Activated naive CD4-positive, alpha-beta T cell treated with anti-CD3 and anti-CD28 coated beads, Interleukin-2, amount 50 U/mL, for 72 hours (primary cell): ENCODE data around the gene POLD4. TPM values are rescaled to one million over a fixed set of nuclear protein-coding genes. Genes with fewer than 3 reads are reported as not detected.
"Not testable (repeated sequence)": the region's sequence is repeated elsewhere in the genome, so short reads cannot be mapped to it uniquely, and the experiment has no call there.

ENCODE experiments used
- ATAC-seq, 2 donors: fragments of 150-1000 bp; cut with Tn5 transposase; 2 replicates each; pipeline ENCODE4 v1.10.0; 2021; ENCODE audit warnings: mild to moderate bottlenecking in 2 of 2, moderate library complexity in 2 of 2
- DNase-seq, 2 donors: peaks; one replicate each; pipeline ENCODE4 v3.0.0; 2021 to 2022; ENCODE audit warnings: low spot score in 2 of 2
- H3K27ac Mint-ChIP-seq, 2 donors: one replicate each; pipeline ENCODE4 v1.8.0; 2022; ENCODE audit warnings: mild to moderate bottlenecking in 2 of 2, mixed read lengths in 2 of 2
- H3K36me3 Mint-ChIP-seq, 2 donors: one replicate each; pipeline ENCODE4 v1.8.0; 2022; ENCODE audit warnings: mixed read lengths in 2 of 2
- H3K9me3 Mint-ChIP-seq, 2 donors: one replicate each; pipeline ENCODE4 v1.8.0; 2022; ENCODE audit warnings: mixed read lengths in 2 of 2
- total RNA-seq, 2 donors: library from RNA; stranded (reverse); gene quantifications; one replicate each; pipeline ENCODE4 v1.2.3, GENCODE V29; 2022

Gene POLD4
- total RNA-seq, result 10 to 100 TPM; 49.9 to 57.2 TPM

- DNase-seq (peak; percentile 97 to 98), ATAC-seq (peak; percentile 89 to 94)
- Mint-ChIP-seq H3K9me3 (no peaks in the 10 kb centered on the region), H3K27ac (peak within 1 kb of the TSS; percentile 90 to 94), H3K36me3 (no peaks in the 10 kb centered on the region)
Observed at GRCh38 chr11:67353317-67354074, at the start of gene POLD4. Gene POLD4, minus strand, starts transcription at chr11:67353546. Its CDS starts 147 bp downstream, at chr11:67353399.

DNA sequence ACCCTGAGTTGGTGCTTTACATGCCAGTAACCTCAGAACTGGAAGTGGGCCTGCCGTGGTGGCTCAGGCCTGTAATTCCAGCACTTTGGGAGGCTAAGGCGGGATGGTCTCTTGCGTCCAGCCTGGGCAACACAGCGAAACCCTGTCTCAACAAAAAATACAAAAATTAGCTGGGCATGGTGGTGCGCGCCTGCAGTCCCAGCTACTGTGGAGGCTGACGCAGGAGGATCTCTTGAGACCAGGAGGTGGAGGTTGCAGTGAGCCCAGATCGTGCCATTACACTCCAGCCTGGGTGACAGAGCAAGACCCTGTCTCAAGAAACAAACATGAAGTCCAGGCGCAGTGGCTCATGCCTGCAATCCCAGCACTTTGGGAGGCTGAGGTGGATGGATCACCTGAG, 49.7 kb upstream of the POLD4 start:
- DNase-seq, ATAC-seq, H3K9me3 Mint-ChIP-seq: not testable (repeated sequence)
- Mint-ChIP-seq H3K36me3 (peaks cover 30 to 41% of the 10 kb centered on the region in 2 donors), H3K27ac (peak overlapping the region; percentile 50 to 85)

DNA sequence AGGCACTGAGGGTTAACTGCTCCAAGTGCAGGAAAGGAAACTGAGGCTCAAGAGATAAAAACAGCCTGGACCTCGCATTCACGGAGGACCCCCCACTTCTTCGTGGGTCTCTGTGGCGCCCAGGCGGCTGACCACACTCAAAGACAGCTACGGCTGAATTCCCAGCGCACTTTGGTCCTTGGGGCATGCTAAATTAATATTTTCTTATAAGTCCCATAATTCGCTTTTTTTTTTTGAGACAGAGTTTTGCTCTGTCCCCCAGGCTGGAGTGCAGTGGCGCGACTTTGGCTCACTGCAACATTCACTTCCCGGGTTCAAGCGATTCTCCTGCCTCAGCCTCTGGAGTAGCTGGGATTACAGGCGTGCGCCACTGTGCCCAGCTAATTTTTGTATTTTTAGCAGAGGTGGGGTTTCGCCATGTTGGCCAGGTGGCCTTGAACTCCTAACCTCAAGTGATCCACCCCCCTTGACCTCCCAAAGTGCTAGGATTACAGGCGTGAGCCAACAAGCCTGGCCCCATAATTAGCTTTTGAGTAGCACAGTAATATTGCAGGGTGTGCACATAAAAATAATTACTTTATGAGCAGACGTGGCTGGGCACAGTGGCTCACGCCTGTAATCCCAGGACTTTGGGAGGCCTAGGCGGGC, 49.0 kb upstream of the POLD4 start:
- Mint-ChIP-seq H3K27ac (peak overlapping the region; percentile 63 to 74), H3K36me3 (peaks cover 27 to 44% of the 10 kb centered on the region in 2 donors)
- not testable (repeated sequence) for ATAC-seq, H3K9me3 Mint-ChIP-seq, DNase-seq

- peaks cover 22 to 43% of the 10 kb centered on the region in 2 donors for H3K36me3 Mint-ChIP-seq
- DNase-seq (peak; percentile 93 to 94), ATAC-seq (peak; percentile 73 to 81)
- no peaks in the 10 kb centered on the region for H3K9me3 Mint-ChIP-seq
- peak within 1 kb of the TSS; percentile 79 to 92 for H3K27ac Mint-ChIP-seq
Observed at GRCh38 chr11:67401495-67402191, 48.3 kb upstream of the POLD4 start, which contains the start of gene PPP1CA. Gene PPP1CA, minus strand, starts transcription at chr11:67401858. Its CDS starts 76 bp downstream, at chr11:67401782.

DNA sequence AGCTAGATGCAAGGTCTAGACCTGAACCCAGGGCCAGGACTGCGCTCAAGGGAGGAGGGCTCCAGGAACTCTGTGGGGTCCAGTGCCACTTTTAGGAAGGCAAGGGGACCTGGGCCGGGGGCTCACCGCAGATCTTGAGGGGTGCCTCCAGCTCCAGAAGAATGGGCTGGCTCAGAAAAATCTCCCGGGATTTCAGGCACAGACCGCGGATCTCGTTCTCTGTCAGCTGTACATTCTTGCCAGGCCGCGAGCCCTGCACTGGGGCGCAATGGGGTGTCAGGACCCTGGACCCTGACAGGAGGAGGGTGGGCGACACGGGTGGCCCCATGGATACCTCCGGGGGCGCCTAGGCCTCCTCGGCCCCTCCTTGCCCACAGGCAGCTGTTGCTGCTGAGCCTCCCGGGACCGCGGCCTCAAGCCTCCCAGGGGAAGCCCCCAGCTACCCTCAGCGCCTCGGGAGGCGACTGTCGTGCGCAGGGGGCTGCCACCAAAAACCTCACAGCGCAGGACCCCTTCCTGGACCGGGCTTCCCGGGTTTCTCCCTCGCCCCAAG, 47.7 kb upstream of the POLD4 start:
- Mint-ChIP-seq H3K27ac (peak overlapping the region; percentile 79 to 92), H3K9me3 (no peaks in the 10 kb centered on the region), H3K36me3 (peaks cover 22 to 41% of the 10 kb centered on the region in 2 donors)
- DNase-seq (no peak), ATAC-seq (peak in 1 of 2 donors; percentile 3)

DNA sequence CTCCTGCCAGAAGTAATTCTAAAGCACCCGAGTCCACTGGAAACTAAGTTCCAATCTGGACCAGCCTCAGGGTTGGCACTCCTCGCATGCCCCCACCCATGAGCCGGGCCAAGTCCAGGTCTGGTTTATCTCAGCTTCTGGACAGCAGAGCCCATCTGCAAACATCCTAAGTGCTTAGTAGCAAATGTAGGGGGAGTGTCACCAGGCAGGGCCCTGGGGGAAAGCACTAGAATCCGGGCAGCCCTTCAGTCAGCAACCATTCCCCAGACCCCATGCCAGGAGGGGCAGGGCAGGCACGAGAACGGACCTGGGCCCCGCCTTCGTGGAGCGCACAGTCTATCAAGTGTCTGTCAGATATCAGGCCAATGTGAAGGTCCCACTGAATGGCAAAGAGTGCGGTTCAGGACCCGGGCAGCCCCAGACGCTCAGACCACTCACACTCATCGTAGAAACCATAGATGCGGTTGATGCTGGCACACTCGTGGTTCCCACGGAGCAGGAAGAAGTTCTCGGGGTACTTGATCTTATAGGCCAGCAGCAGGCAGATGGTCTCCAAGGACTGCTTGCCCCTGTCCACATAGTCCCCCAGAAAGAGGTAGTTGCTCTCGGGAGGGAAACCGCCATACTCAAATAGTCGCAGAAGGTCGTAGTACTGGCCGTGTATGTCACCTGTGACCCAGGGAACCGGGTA, 47.0 kb upstream of the POLD4 start:
- H3K36me3 Mint-ChIP-seq, result peaks cover 20 to 35% of the 10 kb centered on the region in 2 donors

DNA sequence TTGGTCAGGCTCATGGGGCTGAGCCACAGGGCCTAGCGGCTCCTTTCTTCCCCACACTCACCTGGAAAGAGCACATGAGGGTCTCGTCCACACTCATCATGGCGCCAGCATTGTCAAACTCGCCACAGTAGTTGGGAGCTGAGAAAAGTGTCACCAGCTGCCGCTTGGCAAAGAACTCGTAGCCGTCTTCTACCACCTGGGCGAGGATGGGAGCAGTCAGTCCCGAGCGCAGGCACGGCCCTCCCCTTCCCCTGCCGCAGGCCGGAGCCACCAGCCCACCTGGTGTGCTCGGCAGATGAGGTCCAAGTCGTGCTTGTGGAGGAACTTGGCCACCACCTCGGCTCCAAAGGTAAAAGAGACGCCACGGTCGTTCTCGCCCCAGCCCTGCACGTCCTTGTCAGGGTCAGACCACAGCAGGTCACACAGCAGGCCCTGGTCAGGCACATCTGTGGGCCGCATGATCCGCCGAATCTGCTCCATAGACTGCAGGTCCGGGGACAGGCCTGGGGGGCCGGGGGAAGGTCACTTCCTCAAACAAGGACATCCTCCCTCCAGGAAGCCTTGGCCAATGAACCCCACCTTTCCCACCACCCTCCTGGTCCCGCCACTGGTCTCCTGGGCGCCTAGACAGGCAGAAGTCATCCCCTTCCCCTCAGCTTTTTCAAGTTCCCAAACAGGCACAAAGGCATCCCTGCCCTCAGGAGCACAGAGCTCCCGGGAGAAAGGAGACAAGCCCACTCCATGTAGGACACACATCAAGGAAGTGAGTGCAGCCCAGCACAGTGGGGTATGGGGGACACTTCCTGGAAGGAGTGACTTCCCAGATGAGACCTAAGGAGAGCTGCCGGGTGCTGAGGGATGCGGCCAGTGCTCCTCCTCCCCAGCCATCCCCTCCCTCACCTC, 45.6 kb upstream of the POLD4 start:
- peaks cover 13 to 22% of the 10 kb centered on the region in 2 donors for H3K36me3 Mint-ChIP-seq
- no peaks in the 10 kb centered on the region for H3K9me3 Mint-ChIP-seq
- H3K27ac Mint-ChIP-seq, result peak overlapping the region in 1 of 2 donors; percentile 72
- ATAC-seq, result no peak
- DNase-seq, result peak in 1 of 2 donors; percentile 55

More for the DNA sequence above, 47.0 kb upstream of the POLD4 start:
- peak in 1 of 2 donors; percentile 1 for ATAC-seq
- DNase-seq, result peak in 1 of 2 donors; percentile 67
- peak overlapping the region; percentile 79 to 92 for H3K27ac Mint-ChIP-seq
- H3K9me3 Mint-ChIP-seq, result no peaks in the 10 kb centered on the region

- ATAC-seq, result no peak
- DNase-seq, result peak in 1 of 2 donors; percentile 53
Observed at GRCh38 chr11:67397986-67398660, 44.8 kb upstream of the POLD4 start.

GRCh38 chr11:67397536-67397935, 44.2 kb upstream of the POLD4 start:
- Mint-ChIP-seq H3K27ac (peak overlapping the region; percentile 38 to 81), H3K36me3 (peaks cover 19 to 22% of the 10 kb centered on the region in 2 donors), H3K9me3 (no peaks in the 10 kb centered on the region)
- DNase-seq (peak in 1 of 2 donors; percentile 57), ATAC-seq (no peak)

More at GRCh38 chr11:67397986-67398660, 44.8 kb upstream of the POLD4 start:
- peaks cover 19 to 22% of the 10 kb centered on the region in 2 donors for H3K36me3 Mint-ChIP-seq
- peak overlapping the region; percentile 38 to 81 for H3K27ac Mint-ChIP-seq
- no peaks in the 10 kb centered on the region for H3K9me3 Mint-ChIP-seq

DNA sequence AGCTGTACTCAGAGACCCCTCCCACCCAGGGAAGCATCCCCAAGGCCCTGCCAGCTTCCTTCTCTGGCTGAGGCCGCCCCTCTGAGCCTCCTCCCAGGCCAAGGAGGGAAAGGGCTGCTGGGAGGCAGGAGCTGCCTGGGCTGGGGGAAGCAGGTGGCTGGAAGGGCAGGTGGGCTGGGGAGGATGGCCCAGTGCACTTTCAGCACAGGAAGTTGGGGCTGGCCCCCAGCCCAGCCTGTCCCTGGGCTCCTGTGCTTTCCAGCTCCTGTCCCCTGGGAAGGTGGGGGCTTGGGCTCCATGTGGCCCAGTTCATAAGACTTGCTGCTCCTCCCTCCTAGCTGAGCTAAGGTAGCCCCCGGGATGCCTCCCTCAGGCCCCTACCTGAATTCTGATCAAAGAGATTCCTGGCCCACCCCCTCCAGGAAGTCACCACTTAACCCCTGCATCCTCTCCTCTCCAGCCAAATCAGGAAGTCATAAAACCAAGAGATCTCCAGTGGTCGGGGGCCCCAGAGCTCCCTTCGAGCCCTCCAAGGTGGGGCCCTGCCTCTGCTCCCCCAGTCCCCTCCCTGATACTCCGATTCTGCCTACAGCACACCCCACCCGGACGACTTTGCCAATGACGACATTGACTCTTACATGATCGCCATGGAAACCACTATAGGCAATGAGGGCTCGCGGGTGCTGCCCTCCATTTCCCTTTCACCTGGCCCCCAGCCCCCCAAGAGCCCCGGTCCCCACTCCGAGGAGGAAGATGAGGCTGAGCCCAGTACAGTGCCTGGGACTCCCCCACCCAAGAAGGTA, 43.4 kb upstream of the POLD4 start:
- H3K27ac Mint-ChIP-seq, result peak overlapping the region; percentile 38 to 89
- peak in 1 of 2 donors; percentile 54 for DNase-seq
- H3K9me3 Mint-ChIP-seq, result no peaks in the 10 kb centered on the region
- H3K36me3 Mint-ChIP-seq, result peaks cover 19 to 22% of the 10 kb centered on the region in 2 donors
- no peak for ATAC-seq

DNA sequence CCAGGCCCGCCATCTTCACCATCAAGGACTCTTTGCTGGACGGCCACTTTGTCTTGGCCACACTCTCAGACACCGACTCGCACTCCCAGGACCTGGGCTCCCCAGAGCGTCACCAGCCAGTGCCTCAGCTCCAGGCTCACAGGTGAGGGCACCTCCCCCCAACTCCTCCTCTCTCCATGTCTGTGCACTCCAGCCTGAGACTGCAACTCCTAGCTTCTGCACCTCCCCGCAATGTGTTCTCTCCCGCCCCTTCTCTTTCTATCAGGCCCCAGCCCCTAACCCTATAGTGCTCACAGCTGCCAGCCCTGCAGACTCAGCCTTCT, 42.9 kb upstream of the POLD4 start:
- peak overlapping the region; percentile 38 to 83 for H3K27ac Mint-ChIP-seq
- peaks cover 19 to 22% of the 10 kb centered on the region in 2 donors for H3K36me3 Mint-ChIP-seq
- ATAC-seq (no peak), DNase-seq (no peak)
- H3K9me3 Mint-ChIP-seq, result no peaks in the 10 kb centered on the region

GRCh38 chr11:67395555-67396258, 42.4 kb upstream of the POLD4 start:
- DNase-seq (peak in 1 of 2 donors; percentile 54), ATAC-seq (no peak)
- no peaks in the 10 kb centered on the region for H3K9me3 Mint-ChIP-seq
- peak overlapping the region in 1 of 2 donors; percentile 38 for H3K27ac Mint-ChIP-seq
- peaks cover 15 to 21% of the 10 kb centered on the region in 2 donors for H3K36me3 Mint-ChIP-seq

DNA sequence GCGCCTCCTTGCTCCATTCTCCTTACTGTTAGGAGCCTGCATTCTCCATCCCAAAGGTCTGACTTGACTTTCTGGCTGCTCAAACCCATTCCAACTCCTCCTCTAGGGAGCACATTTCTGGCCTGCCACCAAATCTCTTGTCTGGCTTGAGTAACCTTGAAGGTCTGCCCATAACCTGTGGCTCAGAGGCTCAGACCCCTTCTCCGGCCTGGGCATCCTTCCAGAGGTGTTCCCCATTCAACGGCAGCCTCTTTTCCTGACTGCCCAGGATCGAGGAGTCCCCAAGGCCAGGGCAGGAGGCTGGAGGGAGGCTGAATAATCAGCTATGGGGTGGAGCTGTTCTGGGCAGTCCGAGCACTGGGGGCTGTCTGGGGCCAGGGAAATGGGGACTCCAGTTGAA, 40.6 kb upstream of the POLD4 start:
- no peak overlapping the region for H3K27ac Mint-ChIP-seq
- DNase-seq, result no peak

More for the DNA sequence above, 40.6 kb upstream of the POLD4 start:
- Mint-ChIP-seq H3K9me3 (no peaks in the 10 kb centered on the region), H3K36me3 (peaks cover 9 to 16% of the 10 kb centered on the region in 2 donors)
- ATAC-seq, result no peak
